ENCODE measurements around the gene EXOC1L. TPM values are rescaled to one million over a fixed set of nuclear protein-coding genes. Genes with fewer than 3 reads are reported as not detected.

The EXOC1L gene
- total and polyA plus RNA-seq, 2 donors: 0.14 TPM; not detected in 1

DNA sequence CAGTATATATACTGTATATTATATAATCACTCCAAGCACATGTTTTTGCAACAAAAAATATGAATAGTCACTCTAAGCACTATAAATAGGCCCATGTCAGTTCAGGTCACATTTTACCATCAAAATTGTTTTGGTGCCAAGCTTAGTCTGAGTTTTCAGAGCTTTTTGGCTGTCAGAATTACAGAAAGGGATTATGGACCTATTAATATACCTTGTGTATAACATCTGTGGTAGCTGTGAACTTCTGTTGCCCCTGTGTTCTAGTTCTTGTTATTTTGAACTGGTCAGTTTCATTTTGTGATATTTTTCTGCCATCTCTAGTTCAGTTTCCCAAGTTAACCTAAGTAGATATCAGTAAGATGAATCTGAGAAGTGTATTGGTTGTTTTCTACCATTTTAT is 56.8 kb downstream of the EXOC1L start:
- Histone ChIP-seq H3K4me1 (ENCODE audit: insufficient read depth) (no peaks in the 10 kb centered on the region), H3K36me3 (ENCODE audit: insufficient read depth) (peaks cover 3% of the 10 kb centered on the region), H3K27ac (ENCODE audit: low read depth) (no peak overlapping the region), H3K4me3 (ENCODE audit: low read depth, low read length) (no peak overlapping the region)
- no peak for DNase-seq (ENCODE audit: extremely low spot score)

- no peak for DNase-seq (ENCODE audit: extremely low spot score)
- no peaks in the 10 kb centered on the region for H3K36me3 ChIP-seq (ENCODE audit: insufficient read depth)
- 96% methylated on average over 3 of the region's 3 CpGs for WGBS
- no peaks in the 10 kb centered on the region for H3K4me1 ChIP-seq (ENCODE audit: insufficient read depth)
- H3K4me3 ChIP-seq (ENCODE audit: low read depth, low read length): no peak overlapping the region
- no peak overlapping the region for H3K27ac ChIP-seq (ENCODE audit: low read depth)
These were observed 59.6 kb downstream of the EXOC1L start for GRCh38 chr4:55879224-55879623.

DNA sequence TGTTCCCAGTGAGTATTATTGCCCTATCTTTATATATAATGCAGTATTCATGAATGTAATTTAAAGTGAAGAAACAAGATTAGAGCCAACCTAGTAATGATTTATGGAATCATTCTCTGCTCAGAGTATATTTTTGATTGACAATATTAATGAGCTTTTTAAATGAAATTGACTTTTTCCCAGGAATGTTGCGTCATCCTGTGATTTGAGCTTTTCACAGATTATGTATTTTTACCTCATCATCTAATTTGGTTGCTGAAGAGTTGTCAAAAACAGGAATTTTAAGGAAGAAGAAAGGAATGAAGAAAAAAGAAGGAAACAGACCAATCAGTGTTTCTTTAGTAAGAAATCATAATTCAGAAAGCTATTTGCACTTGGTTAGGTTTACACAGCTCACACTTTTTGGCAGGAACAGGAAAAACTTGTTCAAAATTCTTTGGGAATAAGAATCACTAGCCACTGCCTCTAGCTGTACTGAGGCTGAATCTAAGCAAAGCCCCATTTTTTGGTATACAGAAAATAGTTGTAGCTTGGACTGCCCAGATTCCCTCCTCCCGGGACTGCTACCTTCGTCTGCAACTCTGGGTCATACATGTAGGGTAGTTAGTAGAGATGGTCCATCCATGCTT is 61.2 kb downstream of the EXOC1L start:
- H3K27ac ChIP-seq (ENCODE audit: low read depth): no peak overlapping the region
- no peaks in the 10 kb centered on the region for H3K36me3 ChIP-seq (ENCODE audit: insufficient read depth)
- no peaks in the 10 kb centered on the region for H3K4me1 ChIP-seq (ENCODE audit: insufficient read depth)
- DNase-seq (ENCODE audit: extremely low spot score): no peak
- H3K4me3 ChIP-seq (ENCODE audit: low read depth, low read length): no peak overlapping the region
- 97% methylated on average over 3 of the region's 3 CpGs for WGBS

GRCh38 chr4:55884093-55884850 is 64.7 kb downstream of the EXOC1L start:
- no peak overlapping the region for H3K27ac ChIP-seq (ENCODE audit: low read depth)
- WGBS: 85% methylated on average over 2 of the region's 2 CpGs
- no peak for DNase-seq (ENCODE audit: extremely low spot score)
- H3K4me1 ChIP-seq (ENCODE audit: insufficient read depth): no peaks in the 10 kb centered on the region
- no peak overlapping the region for H3K4me3 ChIP-seq (ENCODE audit: low read depth, low read length)
- no peaks in the 10 kb centered on the region for H3K36me3 ChIP-seq (ENCODE audit: insufficient read depth)

- 80% methylated on average over 1 of the region's 1 CpG for WGBS
- Histone ChIP-seq H3K4me3 (ENCODE audit: low read depth, low read length) (no peak overlapping the region), H3K27ac (ENCODE audit: low read depth) (no peak overlapping the region), H3K36me3 (ENCODE audit: insufficient read depth) (no peaks in the 10 kb centered on the region), H3K4me1 (ENCODE audit: insufficient read depth) (no peaks in the 10 kb centered on the region)
- DNase-seq (ENCODE audit: extremely low spot score): no peak
These were observed 65.2 kb downstream of the EXOC1L start for GRCh38 chr4:55884851-55885219.

Small RNAs within 50 kb of the gene (small RNA-seq; reads per million reads assigned to genes)
- gene RNU6-276P: not detected
- gene RNU6-652P: not detected

Other genes with a start within 250 kb of the EXOC1L start
- not detected for gene PDCL2, start 227.5 kb upstream of the EXOC1L start, total RNA-seq
- gene PDCL2, start 227.5 kb upstream of the EXOC1L start, polyA plus RNA-seq: not detected
- gene NMU, start 183.5 kb upstream of the EXOC1L start, total RNA-seq: 0.79 TPM
- gene NMU, start 183.5 kb upstream of the EXOC1L start, polyA plus RNA-seq: 0.15 TPM
- gene EXOC1, start 33.9 kb downstream of the EXOC1L start, total RNA-seq: 70.6 TPM
- 16.2 TPM for gene EXOC1, start 33.9 kb downstream of the EXOC1L start, polyA plus RNA-seq
- gene CEP135, start 129.2 kb downstream of the EXOC1L start, total RNA-seq: 21.2 TPM
- gene CEP135, start 129.2 kb downstream of the EXOC1L start, polyA plus RNA-seq: 3.3 TPM